HG03469 (cell line): ENCODE data around the gene TAOK1.

Experiments
- ATAC-seq: cut with Tn5 transposase; IDR thresholded peaks from one replicate; pipeline ENCODE4 v1.9.1; 2021; ENCODE audit warnings: mild to moderate bottlenecking, moderate library complexity, moderate number of reproducible peaks; ENCODE audit not compliant: unreplicated experiment

TAOK1 gene

DNA sequence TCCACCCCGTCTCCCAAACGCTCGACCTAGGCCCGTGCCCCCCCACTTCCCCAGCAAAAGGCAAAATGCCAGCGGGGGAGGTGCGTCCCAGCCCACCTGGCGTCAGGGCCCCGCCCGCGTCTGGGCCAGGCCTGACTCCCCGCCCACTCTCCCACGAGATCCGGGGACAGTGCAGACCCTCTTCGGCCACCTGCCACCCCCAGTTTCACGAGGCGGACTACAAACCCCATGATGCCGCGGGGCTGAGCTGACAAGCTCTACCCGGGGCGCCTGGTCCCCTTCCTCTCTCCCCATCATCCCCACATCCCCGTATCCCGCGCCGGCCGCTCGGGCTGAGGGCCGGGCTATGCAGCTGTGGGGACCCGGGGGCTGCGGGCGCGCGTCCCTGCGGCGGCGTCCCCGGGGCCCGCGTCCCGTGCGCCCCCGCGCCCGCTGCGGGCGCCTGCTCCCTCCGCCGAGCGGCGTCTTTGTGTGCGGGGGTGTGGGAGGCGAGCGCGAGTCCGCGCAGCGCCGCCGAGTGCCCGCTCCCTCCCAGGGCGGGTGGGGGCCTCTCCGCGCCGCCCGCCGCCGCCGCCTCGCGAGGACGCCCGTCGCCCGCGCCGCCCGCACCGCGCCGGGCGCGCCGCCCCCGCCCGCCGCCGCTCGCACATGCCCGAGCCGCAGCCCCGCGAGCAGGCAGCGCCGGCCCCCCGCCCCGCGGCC, 202.8 kb downstream of the TAOK1 start, which contains the start of gene ANKRD13B:
ANKRD13B (plus strand) TSS at position 283 of the 702 bp plus-strand sequence. CDS start 490 bp downstream, outside the sequence.
- no peak for ATAC-seq

DNA sequence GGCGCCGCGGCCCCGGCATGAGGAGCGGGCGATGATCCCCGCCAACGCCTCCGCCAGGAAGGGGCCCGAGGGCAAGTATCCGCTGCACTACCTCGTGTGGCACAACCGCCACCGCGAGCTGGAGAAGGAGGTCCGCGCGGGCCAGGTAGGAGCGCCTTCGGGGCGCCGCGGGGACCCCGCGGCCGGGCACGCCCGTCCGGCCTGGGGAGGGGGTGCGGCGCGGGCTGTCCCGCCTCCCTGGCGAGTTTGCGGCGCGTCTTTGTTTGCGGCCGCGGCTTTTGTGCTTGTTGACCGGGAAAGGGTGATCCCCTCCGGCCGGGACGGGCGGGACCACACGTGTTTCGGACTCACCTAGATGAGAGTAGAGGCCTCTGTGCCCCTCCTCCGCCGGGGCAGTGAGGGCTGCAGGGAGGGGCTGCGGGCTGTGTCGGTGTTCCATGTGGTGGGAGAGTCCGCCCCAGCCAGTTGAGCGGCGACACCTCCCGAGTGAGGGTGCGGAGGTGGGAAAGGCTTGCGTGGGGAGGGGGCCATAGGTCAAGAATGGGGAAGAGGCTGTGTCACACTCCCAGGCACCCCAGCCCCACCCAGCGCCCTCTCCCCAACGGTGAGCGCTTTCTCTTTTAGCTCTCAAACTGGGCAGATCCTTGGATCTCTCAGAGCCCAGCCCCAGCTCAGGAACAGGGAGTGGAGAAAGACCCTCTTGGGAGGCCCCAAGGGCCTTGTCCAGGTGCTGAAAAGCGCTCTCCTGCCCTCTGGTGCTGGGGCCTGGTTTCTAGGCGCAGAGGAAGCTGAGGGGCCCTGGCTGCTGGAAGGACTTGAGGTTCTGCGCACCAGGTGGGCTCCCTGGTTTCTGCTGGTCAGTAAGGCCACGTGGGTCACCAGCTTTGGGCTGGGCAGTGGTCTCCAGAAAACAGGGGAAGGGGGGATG, 203.7 kb downstream of the TAOK1 start:
- no peak for ATAC-seq

GRCh38 chr17:29594519-29595090, 204.4 kb downstream of the TAOK1 start:
- no peak for ATAC-seq

DNA sequence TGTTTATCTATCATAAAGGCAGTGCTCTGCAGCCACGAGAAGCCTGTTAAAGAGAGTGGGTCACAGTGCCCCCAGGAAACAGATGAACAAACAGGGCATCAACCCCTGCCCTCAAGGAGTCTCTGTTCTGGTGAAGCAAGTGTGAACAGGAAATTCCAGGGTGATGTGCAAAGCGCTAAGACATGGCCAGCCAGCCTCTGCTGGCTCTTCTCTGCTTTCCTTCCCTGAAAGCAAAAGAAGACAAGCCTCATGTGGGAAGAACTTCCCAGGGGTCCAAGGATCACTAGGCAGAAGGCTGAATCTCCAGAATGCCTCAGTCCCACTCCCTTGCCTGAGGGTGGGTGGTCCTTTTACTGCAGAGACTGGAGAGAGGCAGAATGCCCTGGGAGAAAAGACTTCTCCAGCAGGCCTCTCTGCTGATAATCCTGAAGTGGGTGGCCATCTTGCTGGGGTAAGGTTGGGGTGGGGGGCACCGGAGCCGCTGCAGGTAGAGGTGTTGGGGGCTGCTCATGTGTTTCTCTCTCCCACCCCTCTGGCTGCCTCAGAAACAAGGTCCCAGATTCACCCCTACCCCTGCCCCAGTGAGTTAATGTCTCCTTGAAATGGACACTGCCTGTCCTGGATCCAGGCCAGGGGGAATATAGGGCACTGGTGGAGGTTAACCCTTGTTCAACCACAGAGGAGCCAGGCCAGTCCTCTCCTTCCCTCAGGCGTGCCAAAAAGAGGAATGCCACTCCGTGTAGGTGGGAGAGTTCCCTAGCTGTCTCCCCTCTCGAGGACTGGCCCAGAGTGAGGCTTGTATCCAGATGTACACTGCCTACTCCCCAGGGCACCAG, 205.2 kb downstream of the TAOK1 start:
- ATAC-seq, result no peak

GRCh38 chr17:29595943-29596774, 206.0 kb downstream of the TAOK1 start:
- ATAC-seq, result no peak

- ATAC-seq, result no peak
Measured at GRCh38 chr17:29596811-29597210, 206.6 kb downstream of the TAOK1 start.

GRCh38 chr17:29597361-29598172, 207.4 kb downstream of the TAOK1 start:
- ATAC-seq, result no peak
